GM10248 (cell line): ENCODE results near the gene PDE4D.

Source experiments
- CTCF ChIA-PET: fragments of 300-600 bp; sonication (Branson Sonifier 250); formaldehyde crosslinking; extraction: SDS; loops from one replicate; lab custom pipeline; 2021; ENCODE audit warnings: antibody characterized with exemption; lab: Yijun Ruan, JAX
- POLR2A ChIA-PET: fragments of 350-650 bp; sonication (Branson Sonifier 250); formaldehyde crosslinking; extraction: SDS; loops from one replicate; lab custom pipeline; 2020; ENCODE audit warnings: antibody characterized with exemption; lab: Yijun Ruan, JAX
- DNase-seq: peaks from one replicate; pipeline ENCODE4 v3.0.0; 2012; ENCODE audit errors: extremely low spot score
- TF ChIP-seq, protein P1 (sequence below): IDR thresholded peaks from 2 replicates; pipeline ENCODE4 v1.5.1; 2012; ENCODE audit warnings: mild to moderate bottlenecking, low read depth; ENCODE audit errors: extremely low read depth, missing control alignments, control extremely low read depth

PDE4D gene

DNA sequence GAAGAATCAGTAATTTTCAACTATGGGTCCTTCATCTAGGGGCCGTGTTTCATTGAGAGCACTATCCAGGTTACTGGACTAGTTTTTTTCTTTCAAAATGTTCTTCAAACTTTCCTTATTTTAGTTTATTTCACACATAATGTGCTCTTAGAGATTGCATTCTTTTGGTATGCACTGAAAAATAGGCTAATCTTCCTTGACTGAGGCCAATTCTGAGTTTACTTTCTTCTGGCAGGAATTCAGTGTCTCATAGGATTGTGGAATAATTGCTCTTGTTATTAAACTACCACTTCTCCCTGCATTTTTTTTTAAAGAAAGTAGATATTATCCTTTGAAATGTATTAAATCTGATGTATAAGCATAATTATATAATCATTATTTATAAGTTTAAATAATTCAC is 686.1 kb downstream of the PDE4D start:
- ChIA-PET POLR2A (no interaction called here), CTCF (no interaction called here)

DNA sequence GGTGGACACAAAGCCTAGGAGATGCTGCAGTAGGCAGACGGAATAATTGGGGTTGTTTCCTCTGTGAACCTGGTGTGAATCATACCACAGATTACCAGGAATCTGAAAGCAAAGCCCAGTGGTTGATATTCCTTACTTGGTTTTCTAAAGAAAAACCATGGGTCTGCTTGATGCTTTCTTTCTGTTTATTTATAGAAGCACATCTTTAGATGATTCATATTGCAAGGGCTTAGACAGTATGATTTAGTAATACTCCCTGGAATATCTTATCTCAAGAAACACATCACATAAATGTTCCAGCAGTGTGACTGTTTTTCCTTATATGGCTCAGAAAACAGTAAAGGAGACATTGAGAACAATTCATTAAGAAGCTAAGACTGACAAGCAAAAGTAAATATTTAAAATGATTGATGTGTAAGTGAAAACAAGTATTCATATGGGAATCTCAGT is 687.4 kb downstream of the PDE4D start:
- CTCF ChIA-PET, result interaction anchor here (1.4 to 1.7 kb wide), 3 partner anchors 10 to 18 kb away, joined by 4 to 6 read pairs (median 4); no protein-coding TSS in a partner anchor

More for the DNA sequence above, 686.1 kb downstream of the PDE4D start:
- TF ChIP-seq, protein P1, sequence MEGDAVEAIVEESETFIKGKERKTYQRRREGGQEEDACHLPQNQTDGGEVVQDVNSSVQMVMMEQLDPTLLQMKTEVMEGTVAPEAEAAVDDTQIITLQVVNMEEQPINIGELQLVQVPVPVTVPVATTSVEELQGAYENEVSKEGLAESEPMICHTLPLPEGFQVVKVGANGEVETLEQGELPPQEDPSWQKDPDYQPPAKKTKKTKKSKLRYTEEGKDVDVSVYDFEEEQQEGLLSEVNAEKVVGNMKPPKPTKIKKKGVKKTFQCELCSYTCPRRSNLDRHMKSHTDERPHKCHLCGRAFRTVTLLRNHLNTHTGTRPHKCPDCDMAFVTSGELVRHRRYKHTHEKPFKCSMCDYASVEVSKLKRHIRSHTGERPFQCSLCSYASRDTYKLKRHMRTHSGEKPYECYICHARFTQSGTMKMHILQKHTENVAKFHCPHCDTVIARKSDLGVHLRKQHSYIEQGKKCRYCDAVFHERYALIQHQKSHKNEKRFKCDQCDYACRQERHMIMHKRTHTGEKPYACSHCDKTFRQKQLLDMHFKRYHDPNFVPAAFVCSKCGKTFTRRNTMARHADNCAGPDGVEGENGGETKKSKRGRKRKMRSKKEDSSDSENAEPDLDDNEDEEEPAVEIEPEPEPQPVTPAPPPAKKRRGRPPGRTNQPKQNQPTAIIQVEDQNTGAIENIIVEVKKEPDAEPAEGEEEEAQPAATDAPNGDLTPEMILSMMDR, result no peak
- DNase-seq, result no peak

DNA sequence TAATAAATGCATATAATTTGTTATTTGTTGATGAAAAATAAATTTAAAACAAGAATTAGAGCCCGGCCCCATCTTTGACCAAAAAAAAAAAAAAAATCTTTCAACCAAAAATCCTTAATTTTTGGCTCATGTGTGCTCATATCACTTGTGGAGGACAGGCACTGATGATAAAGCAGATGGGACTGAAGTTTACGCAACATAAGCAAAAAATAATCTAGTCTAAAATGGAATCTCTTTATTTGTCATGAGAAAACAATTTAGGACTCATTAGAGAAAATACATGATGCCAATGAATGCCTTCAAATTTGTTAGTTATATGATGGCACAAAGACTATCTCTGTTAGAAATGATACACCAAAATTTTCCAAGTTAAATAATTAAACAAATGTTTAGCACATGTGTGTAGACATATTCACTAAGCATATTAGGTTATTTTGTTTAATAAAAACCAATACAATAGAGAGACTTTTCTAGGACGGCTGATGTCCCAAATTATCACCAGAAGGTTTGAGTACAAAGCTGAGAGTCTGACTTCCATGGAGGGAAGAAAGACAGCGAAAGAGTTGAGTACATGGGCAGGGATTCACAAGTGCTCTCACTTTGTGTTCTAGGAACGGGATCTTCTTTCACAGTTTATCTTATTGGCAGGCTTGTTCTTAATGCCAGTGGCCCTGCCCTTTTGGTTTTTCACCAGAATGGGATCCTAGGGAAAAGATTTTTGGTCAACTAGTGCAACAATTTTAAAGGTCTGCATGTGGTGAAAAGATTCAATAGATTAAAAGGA is 689.2 kb downstream of the PDE4D start:
- ChIA-PET CTCF (interaction anchor here (1.7 kb wide), 1 partner anchor 8 kb away, joined by 4 read pairs; no protein-coding TSS in a partner anchor), POLR2A (no interaction called here)
- DNase-seq, result no peak
- TF ChIP-seq, protein P1, result no peak

More for the DNA sequence above, 687.4 kb downstream of the PDE4D start:
- TF ChIP-seq, protein P1, result no peak
- POLR2A ChIA-PET, result no interaction called here
- no peak for DNase-seq

DNA sequence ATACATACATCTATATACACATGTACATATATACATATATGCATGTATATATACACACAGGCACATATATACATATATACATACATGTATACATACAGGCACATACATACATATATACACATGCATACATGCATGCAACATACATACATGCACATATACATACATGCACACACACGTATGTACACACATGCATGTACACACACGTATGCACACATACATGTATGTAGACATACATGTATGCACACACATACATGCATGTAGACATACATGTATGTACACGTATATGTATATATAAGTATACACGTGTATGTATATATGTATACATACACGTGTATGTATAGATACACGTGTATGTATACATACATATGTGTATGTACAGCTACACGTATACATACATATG is 693.7 kb downstream of the PDE4D start:
- DNase-seq, result no peak
- CTCF ChIA-PET, result interaction anchor here (0.6 kb wide), 1 partner anchor 12 kb away, joined by 3 read pairs; no protein-coding TSS in a partner anchor
- POLR2A ChIA-PET, result no interaction called here
- TF ChIP-seq, protein P1, result no peak

- no peak for DNase-seq
- CTCF ChIA-PET, result no interaction called here
- TF ChIP-seq, protein P1, result no peak
- POLR2A ChIA-PET, result no interaction called here
Measured at GRCh38 chr5:59198832-59199231, 694.7 kb downstream of the PDE4D start.

- TF ChIP-seq, protein P1, result no peak
- POLR2A ChIA-PET, result no interaction called here
- CTCF ChIA-PET, result interaction anchor here (1.0 to 1.2 kb wide), 2 partner anchors 10 to 17 kb away, joined by 3 to 10 read pairs; no protein-coding TSS in a partner anchor
- no peak for DNase-seq
Measured at GRCh38 chr5:59198365-59198764, 695.2 kb downstream of the PDE4D start.
